ENCODE results near the gene ASB9.
A peak's percentile ranks its signal among the peaks of the same experiment; 100 is the strongest.
"Not testable (repeated sequence)": the region's sequence is repeated elsewhere in the genome, so short reads cannot be mapped to it uniquely, and the experiment has no call there.

The ASB9 gene

DNA sequence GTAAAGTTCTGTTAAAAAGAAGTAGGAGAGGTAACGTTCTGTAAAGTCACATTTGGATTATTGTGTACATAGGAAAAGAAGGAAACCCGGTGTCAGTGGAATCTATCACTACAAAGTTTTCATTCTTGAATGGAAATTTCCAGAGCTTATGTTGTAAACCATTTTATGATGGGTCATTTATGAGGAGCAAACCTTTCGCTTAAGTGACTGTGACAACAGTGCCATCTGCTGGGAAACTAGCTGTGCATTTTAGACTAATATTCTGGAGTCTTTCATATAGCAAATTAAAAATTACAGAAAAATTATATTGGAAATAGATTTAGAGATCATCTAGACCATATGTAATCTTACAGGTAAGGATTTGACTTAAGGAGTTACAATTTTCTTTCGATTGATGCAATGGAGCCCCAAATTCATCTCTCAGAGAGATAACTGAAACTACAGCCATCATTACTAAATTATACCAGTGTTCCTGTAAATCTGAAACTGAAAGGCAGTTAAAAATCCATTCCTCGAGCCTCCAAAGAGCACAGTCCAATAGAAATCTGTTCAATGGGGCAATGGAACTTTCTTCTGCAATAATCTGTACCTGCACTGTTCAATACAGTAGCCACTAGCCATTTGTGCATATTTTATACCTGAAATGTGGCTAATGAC, 26.9 kb downstream of the ASB9 start:
- peak in 1 of 2 donors; percentile 3 for DNase-seq (ENCODE audit: extremely low read depth in 1 of 2, low read depth in 1 of 2)

DNA sequence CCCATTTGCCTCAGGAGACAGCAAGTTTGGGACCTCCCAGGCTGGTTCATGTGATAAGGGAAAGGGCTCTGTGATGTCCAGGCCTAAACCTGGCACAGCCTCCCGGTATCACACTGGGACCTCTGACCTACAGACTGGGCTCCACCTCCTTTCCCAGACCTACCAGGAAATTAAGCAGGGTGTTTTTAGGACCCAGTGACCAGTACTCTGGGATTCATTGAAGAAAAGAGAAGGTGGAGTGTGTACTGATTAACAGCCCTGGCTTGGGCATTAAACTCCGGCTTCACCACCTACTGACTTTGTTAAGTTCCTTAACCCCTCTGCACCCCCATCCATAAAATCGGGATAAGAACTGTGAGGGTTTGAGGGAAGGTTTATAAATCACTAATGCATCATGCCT, 28.6 kb downstream of the ASB9 start:
- no peak for DNase-seq (ENCODE audit: extremely low read depth in 1 of 2, low read depth in 1 of 2)

DNA sequence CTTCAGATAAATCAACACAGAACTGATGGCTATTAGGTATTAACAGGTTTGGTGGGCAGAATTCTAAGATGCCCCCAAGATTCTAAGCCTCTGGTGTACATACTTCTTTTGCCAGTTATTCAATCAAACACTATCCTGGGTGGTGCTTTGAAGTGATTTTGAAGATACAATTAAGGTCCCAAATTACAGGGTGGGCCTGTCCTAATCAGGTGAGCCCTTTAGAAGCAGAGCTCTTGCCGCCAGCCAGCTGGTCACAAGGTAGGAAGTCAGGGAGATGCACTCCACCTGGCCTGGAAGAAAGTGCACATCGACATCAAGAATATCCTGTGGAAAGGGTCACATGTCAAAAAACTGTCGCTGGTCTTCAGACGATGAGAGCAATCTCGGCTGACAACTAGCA, 29.5 kb downstream of the ASB9 start:
- DNase-seq (ENCODE audit: extremely low read depth in 1 of 2, low read depth in 1 of 2): no peak

DNA sequence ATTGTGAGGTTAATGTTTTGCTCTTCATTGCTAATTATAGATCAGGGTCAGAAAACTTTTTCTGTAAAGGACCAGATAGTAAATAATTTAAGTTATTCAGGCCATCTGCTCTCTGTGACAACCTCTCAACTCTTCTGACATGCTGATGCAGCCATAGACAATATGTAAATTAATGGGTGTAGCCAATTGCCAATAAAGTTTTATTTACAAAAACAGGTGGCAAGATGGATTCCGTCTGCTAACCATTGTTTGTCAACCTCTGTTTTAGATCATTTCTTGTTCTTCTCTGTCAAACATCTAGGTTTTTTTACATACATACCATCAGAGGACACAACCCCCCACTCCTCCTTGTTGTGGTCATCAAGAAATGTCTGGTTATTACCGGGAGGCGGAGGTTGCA, 33.7 kb downstream of the ASB9 start:
- no peak for DNase-seq (ENCODE audit: extremely low read depth in 1 of 2, low read depth in 1 of 2)

DNA sequence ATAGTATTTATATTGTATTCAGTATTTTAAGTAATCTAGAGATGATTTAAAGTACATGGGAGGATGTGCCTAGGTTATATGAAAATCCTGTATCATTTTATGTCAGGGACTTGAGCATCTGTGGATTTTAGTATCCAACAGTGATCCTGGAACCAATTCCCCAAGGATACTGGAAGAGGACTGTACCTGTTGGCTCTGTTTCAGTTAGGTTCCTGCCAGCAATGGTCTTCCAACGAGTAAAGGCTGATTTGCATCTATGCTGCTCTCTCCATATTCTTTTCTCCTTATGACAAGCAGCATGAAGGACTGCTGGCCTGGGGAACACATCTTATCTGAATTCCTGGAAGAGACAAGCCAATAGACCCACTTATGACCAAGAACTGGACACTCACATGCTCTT, 34.9 kb downstream of the ASB9 start:
- no peak for DNase-seq (ENCODE audit: extremely low read depth in 1 of 2, low read depth in 1 of 2)

DNA sequence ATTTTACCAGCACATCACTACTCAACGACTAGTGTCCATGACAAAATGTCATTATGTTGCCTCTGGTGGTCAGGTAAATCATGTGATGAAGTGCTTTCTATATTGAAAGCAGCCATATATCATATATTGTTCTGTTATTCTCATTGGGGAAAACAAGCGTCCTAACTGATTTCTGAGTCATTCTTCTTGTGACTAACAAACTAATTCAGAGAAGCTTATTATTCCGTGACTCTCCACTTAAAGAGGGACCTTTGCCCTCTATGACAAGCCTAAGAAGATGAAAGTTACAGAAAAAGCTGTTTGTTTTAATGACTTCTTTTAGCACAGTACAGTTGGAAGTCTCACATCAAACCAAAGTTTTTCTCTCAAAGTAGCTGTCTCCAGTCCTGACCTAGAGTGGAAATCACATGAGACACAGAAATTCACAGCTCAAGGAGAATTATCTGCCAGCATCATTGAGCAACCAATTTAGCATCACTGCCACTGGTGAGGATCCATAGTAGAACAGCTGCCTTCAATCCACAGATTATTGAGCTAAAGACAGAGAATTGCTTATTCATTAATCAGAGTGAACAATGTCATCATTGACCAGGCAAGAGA, 36.4 kb downstream of the ASB9 start:
- no peak for DNase-seq (ENCODE audit: extremely low read depth in 1 of 2, low read depth in 1 of 2)

DNA sequence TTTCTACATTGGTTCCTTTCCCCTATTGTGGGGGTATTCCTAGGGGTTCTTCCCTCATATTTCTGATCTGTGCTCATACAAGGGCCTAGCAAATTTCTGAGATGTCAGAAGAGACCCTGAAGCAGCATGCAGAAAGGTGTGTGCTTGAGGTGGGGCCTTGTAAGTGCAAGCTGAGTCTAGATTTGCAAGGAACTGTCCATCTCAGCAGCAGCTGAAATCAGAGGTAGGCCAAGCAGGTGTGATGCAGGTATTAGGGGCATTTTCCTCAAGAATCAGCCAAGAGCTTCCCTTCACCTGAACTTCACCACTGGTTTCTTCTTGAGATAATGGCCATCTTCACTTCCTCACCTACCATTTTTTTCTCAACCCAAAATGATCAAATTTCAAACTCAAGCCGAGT, 45.1 kb downstream of the ASB9 start:
- DNase-seq (ENCODE audit: extremely low read depth in 1 of 2, low read depth in 1 of 2): no peak

DNA sequence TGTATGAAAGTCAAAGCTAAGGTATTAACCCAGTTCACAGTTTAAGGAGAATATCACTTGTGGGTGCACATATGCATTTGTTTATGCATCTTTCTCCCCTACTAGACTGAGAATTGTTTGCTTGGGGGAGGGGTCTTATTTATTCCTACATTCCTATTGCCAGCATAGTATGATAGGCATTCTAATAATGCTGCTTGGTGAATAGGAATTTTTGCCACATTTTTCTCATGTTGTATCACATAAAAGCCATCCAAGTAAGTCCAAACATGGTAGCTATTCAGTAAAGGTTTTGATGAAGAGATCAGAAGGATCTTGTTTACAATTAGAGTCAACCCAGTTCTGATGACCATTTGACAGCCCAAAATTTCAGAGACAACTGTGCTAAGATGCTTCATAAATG, 48.6 kb downstream of the ASB9 start:
- no peak for DNase-seq (ENCODE audit: extremely low read depth in 1 of 2, low read depth in 1 of 2)

DNA sequence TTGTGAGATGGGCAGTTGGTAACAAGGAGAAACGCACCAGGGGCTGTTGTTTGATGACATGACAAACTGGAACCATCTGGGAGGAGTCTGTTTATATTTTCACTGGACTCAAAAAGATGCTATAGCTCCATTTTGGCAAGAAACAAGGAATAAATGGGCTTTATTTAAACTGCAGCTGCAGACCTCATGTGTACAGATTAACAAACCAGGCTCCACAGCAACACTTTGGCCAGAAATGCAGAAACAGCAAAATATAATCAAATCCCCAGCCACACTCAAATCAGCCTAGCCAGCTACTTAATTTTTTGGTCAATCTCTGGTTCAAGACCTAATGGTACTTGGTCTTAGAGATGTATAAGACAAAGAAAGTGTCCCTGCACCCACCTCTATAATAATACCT, 52.7 kb downstream of the ASB9 start:
- DNase-seq (ENCODE audit: extremely low read depth in 1 of 2, low read depth in 1 of 2): no peak

DNA sequence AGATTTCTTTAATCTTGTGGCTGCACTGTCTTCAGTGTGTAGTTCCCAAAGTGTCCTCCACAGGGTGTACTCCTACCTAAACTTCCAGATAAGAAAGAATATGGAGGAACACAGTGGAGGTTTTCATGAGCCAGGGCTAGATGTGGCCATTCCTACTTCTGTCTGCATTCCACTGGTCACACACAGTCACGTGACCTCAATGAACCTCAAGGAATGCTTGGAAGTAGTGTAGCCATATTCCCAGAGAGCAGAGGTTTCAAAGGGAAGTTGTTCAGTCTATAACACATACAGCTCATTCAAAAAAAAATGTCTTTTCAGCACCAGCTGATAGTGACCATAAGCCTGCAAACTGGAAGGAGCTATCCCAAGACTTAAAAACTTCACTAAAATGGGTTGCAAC, 53.6 kb downstream of the ASB9 start:
- no peak for DNase-seq (ENCODE audit: extremely low read depth in 1 of 2, low read depth in 1 of 2)

DNA sequence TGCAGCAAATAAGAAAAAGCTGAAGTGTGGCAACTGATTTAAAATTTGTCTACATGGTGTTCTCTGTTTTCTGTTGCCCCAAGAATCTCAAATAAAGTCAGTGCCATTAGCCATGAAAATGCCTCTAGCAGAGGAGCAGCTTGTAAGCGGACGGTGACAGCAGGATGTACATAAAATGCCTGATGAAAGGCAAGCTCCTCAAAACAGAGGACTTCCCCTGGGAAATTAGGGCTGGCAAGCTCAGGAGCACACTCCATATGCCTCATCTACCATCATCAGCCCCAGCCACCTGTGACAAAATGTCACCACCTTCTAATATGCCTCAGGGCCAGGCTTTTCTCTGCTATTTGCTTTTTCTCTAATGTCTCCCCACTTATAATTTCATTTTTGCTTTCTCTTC, 54.5 kb downstream of the ASB9 start:
- DNase-seq (ENCODE audit: extremely low read depth in 1 of 2, low read depth in 1 of 2): no peak

DNA sequence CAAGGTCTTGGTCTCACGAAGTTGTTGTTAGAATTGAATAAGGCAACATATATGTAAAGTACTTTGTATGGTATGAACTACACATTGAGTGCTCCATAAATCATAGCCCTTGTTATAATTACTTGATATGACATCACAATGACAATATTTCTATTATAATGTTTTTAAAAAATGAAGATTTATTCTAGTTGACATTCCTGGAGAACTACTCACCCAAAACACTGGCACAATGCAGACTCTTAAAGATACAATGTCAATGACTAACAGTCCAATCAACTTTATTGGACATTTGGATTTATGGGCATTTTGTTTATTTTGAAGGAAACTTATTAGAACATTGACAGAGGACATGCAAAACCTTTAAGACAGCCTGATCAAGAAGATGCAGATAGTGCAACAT, 55.3 kb downstream of the ASB9 start:
- no peak for DNase-seq (ENCODE audit: extremely low read depth in 1 of 2, low read depth in 1 of 2)

DNA sequence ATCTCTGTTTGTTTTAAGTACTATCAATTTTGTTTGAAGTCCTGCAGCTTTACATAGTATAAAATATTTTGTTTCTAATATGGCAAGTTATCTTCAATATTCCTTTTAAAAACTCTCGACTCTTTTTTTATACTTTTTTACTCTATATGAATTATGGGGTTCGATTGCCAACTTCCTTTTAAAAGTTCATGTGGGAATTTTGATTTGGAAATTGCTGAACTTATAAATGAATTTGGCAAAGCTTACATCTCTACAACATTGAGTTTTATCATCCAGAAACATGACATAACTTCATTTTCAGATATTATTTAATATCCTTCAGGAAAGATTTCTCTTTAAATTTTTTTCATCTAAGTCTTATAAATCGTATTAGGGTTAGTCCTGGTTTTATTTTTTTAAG, 60.8 kb downstream of the ASB9 start:
- no peak for DNase-seq (ENCODE audit: extremely low read depth in 1 of 2, low read depth in 1 of 2)

DNA sequence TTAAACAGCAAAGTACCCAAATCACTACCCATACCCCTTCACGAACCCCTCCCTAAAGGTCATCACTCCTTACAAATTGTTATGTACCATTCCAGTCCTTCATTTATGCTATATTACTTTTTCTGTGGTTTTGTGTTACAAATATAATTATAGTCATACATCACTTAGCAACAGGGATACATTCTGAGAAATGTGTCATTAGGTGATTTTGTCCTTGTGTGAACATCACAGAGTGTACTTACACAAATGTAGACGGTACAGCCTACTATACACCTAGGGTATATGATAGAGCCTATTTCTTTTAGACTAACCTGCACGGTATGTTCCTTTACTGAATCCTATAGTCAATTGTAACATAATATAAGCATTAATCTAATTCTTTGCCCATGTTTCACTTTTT, 61.9 kb downstream of the ASB9 start:
- no peak for DNase-seq (ENCODE audit: extremely low read depth in 1 of 2, low read depth in 1 of 2)

DNA sequence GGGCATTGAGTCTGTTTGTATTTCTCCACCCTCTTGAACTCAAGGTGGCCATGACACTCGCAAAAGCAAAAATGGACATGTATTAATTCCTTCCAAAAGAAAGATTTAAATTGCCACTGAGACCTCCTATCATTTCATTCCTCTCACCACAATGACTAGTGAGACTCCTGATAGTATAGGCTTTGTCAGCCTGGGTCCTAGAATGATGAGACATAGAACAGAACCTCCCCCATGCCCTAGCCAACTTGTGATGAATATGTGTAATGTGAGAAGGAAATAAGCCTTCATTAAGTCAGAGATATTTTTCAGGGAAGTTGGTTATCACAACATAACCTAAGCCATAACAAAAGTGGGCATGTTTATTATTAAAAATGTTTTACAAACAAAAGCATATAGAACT, 62.5 kb downstream of the ASB9 start:
- no peak for DNase-seq (ENCODE audit: extremely low read depth in 1 of 2, low read depth in 1 of 2)

DNA sequence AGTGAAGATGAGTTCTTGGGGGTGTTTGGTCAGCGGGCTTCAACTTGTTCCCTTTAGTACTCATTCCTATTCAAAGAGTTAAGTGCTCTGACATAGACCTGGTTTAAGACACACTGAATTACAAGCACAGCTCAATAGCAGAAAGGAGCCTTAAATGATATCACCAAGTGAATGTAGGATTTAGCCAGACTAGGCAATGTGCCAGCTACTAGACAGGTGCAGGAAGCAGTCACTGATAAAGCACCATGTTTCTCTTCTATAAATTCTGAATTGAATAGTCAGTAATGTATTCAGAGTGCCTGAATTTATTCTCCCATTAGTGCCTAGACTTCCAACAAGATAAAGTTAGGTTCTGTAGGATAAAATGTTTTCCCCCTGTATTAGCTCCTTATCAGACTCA, 63.6 kb downstream of the ASB9 start:
- DNase-seq (ENCODE audit: extremely low read depth in 1 of 2, low read depth in 1 of 2): no peak

DNA sequence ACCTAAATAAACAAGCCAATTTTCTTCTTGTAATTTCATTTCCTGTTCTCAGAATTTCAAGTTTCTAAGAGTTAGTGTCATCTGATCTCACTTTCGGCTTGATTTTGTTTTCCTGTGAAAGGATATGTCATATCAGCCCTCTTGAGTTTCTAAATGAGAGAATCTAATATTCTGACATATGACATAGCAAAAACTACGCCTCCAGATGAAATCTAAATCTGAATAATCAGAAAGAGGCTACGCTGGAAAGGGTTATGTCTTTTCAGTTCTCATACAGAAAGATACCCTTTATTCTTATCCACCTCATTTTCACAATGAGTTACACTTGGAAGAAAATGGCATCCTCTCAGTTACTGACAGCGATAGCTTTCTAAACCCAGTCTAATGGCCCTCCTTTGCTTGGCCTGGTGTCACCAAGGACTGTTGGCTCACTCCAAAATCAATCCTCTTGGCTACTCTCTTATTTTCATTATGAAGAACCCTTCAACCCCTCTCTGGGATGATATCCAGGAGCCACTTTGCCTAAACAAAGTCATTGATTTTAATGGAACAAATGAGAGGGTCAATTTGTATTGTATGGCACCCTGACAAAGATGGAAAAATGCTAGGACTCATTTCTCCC, 65.6 kb downstream of the ASB9 start:
- no peak for DNase-seq (ENCODE audit: extremely low read depth in 1 of 2, low read depth in 1 of 2)

DNA sequence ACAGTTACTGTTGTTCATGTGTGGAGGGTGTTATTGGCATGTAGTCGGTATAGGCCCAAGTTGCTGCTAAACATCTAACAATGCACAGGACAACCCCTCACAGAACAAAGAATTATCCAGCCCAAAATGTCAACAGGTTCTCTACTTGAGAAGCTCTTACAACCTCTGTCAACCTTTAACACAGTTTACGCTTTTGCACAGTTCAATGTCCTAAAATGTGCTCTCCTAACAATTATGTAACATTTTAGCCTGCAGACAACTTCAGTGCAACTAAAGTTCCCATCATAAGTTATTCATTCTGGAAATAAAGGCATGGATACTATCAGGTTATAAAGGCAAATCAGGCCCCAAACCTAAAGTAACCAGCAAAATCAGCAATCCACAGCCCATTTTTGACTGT, 66.2 kb downstream of the ASB9 start:
- DNase-seq (ENCODE audit: extremely low read depth in 1 of 2, low read depth in 1 of 2): no peak

DNA sequence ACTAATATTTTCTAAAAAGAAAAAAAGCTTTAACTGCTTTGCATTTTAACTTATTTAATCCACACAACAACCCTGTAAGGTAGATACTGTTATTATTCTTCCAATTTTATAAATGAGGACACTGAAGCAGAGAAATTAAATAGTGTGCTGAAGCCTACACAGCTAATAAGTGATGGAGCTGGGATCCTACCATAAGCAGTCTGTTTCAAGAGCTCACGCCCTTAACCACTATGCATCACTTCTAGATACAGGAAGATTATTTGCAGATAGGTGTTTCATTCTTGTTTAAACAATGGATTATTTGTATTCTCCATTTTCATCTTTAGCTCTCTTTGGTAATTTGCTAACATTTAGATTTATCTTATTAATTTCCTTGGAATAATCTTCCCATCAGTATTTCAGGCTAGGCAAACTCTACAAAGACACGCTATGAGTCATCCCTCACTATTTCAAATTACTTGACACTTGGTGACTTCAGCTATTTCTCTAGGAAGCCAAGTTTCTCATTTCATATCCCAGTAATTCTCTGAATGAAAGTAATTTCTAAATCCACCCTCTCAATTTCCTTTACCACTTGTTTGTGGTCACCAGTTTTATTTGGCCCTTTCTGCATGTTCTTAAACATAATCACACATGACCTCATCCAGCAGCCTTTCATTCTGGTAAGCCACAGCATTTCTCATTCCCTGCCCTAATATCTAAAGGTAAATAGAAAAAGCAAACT, 67.3 kb downstream of the ASB9 start:
- DNase-seq (ENCODE audit: extremely low read depth in 1 of 2, low read depth in 1 of 2): no peak

DNA sequence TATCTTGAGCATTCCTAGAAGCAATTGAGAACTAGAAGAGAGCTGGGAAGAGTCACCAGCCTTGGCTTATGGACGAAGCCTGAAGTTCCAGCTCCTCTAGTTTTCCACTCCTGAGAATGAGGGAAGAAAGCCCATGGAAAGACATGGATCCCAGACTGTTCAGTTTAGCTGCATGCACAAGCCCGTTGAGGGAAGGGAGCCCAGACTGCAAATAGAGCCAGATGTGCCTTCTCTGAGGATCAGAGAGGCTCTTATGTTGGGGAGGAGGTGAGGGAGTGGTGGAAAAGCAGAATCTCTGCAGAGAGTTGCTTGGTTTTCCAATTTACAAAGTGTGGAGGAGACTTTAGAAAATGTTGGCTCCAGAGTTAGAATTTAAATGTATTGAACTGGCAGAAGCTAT, 69.0 kb downstream of the ASB9 start:
- DNase-seq (ENCODE audit: extremely low read depth in 1 of 2, low read depth in 1 of 2): no peak

DNA sequence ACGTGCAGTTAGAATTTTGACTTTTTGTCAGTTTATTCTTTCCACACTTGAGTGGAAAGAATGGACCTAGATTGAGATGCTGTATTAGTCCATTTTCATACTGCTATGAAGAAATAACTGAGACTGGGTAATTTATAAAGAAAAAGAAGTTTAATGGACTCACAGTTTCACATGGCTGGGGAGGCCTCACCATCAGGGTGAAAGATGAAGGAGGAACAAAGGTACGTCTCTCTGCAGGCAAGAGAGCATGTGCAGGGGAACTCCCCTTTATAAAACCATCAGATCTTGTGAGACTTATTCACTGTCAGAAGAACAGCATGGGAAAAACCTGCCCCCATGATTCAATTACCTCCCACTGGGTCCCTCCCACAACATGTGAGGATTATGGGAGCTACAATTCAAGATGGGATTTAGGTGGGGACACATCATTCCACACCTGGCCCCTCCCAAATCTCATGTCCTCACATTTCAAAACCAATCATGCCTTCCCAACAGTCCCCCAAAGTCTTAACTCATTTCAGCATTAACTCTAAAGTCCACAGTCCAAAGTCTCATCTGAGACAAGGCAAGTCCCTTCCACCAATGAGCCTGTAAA, 71.2 kb downstream of the ASB9 start:
- DNase-seq (ENCODE audit: extremely low read depth in 1 of 2, low read depth in 1 of 2): not testable (repeated sequence)

DNA sequence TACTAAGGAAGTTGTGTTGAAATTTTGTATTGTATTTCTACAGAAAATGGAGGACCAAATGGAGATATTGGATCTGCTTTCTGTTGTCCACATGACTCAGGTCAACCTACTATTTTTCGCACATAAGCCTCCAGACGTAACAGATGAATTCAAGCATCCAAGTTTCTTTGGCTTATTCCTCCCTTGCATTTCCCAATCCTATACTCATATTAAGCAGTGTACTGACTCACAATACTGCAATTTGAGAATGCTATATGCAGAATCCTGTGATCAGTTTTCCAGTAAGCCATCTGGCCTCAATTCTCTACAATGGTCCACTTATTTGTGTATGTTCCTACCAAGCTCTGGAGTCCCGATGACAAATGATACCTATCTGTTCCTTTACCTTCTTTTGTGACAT, 75.7 kb downstream of the ASB9 start:
- no peak for DNase-seq (ENCODE audit: extremely low read depth in 1 of 2, low read depth in 1 of 2)

Data from activated CD8-positive, alpha-beta memory T cell treated with anti-CD3 and anti-CD28 coated beads for 1 hour (primary cell).